GM18502 (cell line): ENCODE measurements around the gene PCNX1.
"Not testable (repeated sequence)": the region's sequence is repeated elsewhere in the genome, so short reads cannot be mapped to it uniquely, and the experiment has no call there.

Experiments
- ATAC-seq: cut with Tn5 transposase; IDR thresholded peaks from one replicate; pipeline ENCODE4 v1.9.1; 2021; ENCODE audit warnings: mild to moderate bottlenecking; ENCODE audit not compliant: unreplicated experiment, poor library complexity

PCNX1 gene

DNA sequence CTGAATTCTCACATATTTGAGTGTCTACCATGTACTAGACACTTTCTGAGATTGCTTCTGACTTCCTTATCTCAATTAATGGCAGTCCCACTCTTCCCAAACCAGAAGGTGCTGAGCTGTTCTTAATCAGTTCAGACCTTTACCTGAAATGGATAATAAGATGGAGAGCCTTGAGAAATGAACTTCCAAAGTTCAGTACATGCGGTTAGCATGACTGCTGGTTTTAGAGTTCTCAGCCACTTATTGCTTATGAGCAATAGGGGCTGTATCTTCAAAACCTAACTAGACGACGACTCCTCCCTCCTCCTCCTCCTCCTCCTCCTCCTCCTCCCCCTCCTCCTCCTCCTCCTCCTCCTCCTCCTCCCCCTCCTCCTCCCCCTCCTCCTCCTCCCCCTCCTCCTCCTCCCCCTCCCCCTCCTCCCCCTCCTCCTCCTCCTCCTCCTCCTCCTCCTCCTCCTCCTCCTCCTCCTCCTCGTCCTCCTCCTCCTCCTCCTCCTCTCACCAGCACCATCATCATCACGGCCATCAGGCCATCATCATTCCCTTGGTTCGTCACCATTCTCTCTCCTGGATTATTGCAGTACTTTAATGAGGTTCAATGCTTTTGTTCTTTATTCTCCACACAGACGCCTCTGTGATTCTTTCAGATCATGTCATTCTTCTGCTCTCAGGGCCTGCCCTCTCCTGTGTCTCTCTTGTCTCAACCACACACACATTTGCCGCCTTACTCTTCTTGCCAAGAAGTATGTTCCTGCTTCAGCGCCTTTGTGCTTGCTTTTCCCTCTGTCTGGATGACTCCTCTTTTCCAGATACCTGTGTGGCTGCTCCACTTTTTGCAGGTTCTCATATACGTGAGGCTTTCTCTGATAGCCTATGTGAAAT, 2.7 kb downstream of the PCNX1 start:
- no peak for ATAC-seq

DNA sequence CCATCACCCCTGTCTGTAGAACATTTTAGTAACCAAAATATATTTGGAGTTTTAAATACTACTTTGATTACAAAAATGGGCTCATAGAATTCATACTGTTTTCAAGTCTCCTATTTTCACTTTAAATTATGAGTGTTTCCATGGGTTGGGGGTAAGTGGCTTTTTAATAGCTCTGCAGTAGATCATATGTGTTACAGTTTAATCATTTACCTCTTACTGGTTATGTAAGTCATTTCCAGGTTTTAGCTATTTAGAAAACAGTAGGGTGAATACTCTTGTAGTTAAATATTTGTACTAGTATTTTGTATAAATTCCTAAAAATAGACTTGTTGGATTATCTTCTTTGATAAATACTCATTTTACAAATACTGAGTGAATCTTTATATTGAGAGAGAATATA, 8.2 kb downstream of the PCNX1 start:
- no peak for ATAC-seq

DNA sequence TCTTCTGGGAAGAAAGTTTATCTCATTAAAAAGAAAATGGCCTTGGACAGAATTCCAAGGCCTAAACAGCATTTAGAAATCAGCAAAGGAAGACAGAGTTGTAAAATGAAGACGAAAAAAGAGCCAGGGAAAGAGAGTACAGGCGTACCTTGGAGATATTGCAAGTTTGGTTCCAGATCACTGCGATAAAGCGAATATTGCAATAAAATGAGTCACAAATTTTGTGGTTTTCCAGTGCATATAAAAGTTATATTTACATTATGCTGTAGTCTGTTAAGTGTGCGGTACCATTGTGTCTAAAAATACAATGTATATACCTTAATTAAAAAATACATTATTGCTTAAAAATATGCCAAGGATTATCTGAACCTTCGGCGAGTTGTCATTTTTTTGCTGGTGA, 9.0 kb downstream of the PCNX1 start:
- ATAC-seq: no peak

DNA sequence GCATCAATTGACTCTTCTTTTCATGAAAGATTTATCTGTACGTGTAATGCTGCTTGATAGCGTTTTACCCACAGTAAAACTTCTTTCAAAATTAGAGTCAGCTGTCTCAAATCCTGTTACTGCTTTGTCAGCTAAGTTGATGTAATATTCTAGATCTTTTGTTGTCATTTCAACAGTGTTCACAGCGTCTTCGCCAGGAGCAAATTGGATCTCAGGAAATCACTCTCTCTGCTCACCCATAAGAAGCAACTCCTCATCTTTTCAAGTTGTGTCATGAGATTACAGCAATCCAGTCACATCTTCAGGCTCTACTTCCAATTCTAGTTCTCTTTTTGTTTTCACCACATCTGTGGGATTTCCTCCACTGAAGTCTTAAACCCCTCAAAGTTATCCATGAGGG, 9.5 kb downstream of the PCNX1 start:
- no peak for ATAC-seq

DNA sequence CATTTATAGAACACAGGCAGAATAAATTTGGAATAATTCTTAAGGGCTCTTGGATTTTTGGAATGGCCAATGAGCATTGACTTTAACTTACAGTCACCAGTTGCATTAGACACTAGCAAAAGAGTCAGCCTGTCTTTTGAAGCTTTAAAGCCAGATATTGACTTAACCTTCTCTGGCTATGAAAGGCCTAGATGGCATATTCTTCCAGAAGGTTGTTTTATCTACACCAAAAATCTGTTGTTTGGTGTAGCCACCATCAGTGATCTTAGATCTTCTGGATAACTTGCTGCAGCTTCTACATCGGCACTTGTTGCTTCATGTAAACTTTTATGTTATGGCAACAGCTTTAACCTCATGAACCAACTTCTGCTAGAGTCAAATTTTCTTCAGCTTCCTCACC, 10.4 kb downstream of the PCNX1 start:
- no peak for ATAC-seq

DNA sequence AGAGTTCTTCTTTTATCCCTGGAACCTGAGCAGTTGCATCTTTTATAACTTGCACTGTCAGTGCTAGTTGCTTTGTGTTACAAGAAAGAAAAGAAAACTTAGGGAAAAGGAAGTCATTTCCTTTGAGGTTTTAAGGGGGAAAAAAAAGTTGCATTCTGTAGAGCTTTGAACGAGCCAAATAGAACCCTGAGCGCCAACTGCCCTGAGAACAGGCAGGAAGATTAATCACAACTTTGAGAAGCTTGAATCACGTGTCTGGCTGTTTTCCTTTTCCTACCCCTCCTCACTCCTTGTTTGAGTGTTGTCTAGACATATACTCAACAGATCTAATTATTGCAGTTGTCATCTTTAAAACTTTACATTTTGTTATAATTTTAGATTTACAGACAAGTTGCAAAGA, 12.5 kb downstream of the PCNX1 start:
- no peak for ATAC-seq

DNA sequence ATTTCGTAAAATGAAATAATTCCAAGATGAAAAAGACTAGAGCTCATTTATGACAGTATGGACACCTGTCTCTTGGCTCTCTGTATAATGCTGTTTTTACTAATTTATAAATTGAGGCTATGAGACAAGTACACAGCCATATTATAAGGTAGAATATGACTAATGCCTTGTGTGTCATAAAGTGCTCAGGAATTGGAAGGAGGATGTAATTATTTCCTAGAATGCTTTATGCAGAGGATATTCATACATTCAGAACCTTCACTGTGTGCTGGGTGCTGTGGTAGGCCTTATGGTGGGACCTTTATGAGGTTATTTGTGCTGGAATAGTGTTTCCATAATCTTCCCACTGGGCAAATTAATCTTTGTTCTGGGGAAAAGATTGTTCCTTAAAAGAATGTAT, 13.3 kb downstream of the PCNX1 start:
- ATAC-seq: no peak

DNA sequence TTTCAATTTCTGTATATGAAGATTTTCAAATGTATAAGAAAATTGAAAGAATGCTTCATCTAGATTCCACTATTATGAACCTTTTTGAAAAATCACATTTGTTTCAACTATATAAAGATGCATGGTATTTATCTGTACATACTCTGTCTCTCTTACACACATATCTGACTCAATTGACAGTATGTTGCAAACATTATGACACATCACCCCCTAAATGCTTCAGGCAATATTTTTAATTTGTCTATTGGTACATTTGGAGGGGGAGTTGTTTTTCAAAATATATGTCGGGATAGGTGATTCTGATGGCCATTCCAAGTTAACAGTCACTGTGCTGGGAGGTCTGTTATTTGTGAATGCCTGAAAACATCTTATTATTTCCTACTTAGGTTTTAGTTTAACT, 14.4 kb downstream of the PCNX1 start:
- ATAC-seq: no peak

DNA sequence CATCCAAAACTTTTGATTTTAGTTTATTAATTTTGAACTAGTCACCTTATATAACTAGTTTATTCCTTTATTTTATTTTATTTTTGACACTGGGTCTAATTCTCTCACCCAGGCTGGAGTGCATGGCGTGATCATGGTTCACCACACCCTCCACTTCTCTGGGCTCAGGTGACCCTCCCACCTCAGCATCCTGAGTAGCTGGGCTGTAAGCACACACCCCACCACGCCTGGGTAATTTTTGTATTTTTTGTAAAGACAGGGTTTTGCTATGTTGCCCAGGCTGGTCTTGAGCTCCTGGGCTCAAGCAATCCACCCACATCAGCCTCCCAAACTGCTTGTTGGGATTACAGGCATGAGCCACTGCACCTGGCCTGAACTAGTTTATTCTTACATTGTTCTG, 17.3 kb downstream of the PCNX1 start:
- ATAC-seq: no peak

DNA sequence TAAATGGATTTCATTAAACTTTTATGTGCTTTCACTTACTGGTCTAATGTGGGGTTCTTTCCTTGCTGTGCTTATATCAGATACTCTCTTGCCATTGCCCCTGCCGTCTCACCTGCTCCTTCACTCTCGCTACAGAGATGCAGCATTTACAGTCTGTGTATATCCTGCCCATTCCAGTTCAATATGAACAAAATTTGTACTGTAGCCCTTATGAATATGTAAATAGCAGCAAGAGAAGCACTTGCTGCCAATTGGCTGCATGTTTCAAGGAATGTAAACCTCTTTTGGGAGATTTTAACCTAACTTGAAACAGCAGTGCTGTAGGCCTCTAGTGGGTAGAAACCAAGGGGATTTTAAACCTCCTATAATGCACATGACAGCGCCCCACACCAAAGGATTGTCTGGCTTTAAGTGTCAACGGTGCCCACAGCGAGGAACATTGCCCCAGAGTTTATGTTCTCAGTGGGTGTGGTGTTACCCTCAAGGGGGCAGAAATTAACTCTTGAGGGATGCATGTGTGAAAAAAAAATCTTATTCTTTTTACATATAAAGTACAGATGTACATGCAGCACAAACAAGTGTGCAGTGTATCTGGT, 19.1 kb downstream of the PCNX1 start:
- no peak for ATAC-seq

DNA sequence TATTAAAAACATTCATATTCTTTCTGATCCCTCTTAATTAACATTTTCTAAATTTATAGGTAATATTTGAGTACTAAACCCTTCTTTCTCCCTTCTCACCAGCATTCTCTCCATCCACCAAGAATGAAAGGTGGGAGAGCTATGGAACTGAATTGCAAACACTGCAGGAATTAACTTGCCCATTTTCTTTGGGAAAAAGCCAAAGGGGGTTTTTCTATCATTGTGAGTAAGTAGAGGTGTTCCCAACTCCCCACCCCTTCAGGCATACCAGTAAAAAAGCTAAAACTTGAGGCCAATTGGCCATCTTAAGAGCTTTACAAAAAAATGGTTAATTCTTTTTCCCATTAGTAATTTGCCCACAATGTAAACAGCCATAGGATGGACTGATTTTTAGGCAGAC, 23.7 kb downstream of the PCNX1 start:
- ATAC-seq: no peak

DNA sequence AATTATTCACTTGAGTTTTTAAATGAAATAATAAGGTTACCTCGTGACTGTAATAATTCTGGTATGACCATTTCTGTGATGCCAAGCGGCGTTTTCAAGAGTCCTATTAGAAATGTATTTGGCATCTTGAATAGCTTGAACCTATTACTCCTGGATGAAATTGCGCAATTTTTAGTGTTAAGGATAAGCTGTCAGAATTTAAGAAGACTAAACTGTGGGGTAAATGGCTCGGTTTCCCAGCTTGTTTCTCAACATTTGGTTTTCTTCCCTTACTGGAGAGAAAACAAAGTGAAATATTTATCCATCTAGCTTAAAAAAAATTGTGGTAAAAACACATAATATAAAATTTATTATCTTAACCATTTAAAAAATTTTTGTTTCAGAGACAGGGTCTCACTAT, 26.8 kb downstream of the PCNX1 start:
- no peak for ATAC-seq

DNA sequence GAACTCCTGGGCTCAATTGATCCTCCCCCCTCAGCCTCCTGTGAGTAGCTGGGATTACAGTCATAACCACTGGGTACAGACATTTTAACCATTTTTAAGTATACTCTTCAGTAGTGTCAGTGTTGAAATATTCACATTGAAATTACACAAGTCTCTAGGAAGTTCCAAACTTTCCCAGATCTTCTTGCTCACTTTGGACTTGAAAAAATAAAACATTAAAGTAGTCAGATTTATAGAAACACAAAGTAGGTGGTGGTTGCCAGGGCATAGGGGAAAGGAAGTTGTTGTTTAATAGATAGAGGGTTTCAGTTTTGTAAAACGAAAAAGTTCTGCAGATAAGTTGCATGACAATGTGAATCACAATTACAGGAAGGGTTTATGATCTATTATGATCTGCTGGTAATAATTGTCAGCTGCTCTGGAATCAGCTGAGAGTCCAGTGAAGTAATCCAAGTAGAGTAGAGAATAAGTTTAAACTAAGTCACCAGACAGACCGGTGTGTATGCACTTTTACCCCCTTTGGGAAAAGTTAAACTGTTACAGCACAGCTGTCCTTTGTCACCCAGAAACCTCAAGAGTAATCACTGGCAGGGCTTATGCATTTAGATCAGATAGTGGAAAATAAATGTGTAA, 27.4 kb downstream of the PCNX1 start:
- peak; percentile 70 for ATAC-seq

DNA sequence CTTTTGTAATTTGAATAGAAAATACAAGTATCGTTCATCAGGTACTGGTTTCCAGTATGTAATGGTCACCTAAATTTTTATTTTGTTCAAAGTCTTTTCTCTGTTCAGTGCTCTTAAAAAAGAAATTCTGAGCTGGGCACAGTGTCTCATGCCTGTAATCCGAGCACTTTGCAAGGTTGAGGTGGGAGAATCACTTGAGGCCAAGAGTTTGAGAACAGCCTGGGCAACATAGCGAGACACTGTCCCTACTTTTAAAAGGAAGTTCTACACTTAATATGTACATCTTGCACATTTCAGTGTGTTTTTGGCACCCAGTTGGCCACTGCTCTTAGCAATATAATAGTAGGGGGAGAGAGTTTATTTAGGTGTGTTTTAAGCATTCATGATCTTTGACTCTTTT, 27.9 kb downstream of the PCNX1 start:
- ATAC-seq: no peak

DNA sequence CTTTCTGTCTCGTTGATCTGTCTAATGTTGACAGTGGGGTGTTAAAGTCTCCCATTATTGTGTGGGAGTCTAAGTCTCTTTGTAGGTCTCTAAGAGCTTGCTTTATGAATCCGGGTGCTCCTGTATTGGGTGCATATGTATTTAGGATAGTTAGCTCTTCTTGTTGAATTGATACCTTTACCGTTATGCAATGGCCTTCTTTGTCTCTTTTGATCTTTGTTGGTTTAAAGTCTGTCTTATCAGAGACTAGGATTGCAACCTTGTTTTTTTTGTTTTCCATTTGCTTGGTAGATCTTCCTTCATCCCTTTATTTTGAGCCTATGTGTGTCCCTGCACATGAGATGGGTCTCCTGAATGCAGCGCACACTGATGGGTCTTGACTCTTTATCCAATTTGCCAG, 32.4 kb downstream of the PCNX1 start:
- ATAC-seq: not testable (repeated sequence)

DNA sequence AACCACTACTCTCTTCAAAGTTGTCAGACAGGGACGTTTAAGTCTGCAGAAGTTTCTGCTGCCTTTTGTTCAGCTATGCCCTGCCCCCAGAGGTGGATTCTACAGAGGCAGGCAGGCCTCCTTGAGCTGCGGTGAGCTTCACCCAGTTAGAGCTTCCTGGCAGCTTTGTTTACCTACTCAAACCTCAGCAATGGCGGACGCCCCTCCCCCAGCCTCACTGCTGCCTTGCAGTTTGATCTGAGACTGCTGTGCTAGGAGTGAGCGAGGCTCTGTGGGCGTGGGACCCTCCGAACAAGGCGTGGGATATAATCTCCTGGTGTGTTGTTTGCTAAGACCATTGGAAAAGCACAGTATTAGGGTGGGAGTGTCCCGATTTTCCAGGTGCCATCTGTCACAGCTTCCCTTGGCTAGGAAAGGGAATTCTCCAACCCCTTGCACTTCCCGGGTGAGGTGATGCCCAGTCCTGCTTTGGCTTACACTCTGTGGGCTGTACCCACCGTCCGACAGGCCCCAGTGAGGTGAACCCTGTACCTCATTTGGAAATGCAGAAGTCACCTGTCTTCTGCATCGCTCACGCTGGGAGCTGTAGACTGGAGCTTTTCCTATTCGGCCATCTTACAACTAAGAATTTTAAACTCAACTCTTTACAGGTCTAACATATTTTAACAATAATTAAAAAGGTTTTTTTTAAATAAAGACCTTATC, 34.5 kb downstream of the PCNX1 start:
- not testable (repeated sequence) for ATAC-seq

DNA sequence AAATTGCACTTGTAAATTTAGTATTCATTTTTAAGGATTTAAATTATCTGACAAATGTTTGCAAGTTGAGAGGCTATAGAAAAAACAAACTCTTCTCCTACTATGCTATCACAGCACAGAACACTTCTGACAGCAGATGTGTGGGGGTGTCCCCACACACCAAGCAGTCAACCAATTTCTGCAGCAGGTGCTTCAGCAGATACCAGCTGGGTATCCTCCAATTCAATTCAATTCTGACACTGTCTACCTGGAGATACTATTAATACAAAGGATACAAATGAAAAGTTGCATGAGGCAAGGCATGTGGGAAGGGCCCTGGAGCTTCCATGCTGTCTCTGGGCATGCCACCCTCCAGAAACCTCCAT, 35.1 kb downstream of the PCNX1 start:
- ATAC-seq: no peak

DNA sequence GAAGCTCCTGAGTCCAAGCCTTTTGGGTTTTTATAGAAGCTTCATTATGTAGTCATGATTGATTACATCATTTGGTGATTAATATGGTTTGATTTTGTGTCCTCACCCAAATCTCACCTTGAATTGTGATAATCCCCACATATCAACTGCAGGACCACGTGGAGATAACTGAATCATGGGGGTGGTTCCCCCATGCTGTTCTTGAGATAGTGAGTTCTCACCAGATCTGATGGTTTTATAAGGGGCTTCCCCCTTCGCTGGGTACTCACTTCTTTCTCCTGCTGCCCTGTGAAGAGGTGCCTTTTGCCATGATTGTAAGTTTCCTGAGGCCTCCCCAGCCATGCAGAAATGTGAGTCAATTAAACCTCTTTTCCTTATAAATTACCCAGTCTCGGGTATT, 35.5 kb downstream of the PCNX1 start:
- ATAC-seq: not testable (repeated sequence)

DNA sequence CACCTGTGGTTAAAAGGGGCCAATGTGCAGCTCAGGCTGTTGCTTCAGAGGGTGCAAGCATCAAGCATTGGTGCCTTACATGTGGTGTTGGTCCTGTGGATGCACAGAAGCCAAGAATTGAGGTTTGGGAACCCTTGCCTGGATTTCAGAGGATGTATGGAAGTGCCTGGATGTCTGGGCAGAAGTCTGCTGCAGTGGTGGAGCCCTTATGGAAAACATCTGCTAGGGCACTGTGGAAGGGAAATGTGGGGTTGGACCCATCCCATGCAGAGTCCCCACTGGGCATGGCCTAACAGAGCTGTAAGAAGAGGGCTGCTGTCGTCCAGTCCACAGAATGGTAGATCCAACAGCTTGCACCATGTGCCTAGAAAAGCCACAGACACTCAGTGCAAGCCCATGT, 36.6 kb downstream of the PCNX1 start:
- no peak for ATAC-seq

DNA sequence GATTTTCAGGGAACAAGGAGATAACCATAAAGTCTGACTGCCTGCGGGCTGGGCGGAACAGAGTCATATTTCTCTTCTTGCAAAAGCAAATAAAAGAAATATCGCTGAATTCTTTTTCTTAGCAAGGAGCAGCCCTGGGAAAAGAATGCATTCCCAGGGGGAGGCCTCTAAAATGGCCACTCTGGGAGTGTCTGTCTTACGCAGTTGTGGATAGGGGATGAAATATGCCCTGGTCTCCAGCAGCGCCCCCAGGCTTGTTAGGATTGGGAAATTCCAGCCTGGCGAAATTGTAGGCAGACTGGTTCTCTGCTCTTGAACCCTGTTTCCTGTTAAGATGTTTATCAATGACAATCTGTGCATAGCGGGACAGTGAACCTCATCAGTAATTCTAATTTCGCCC, 40.5 kb downstream of the PCNX1 start:
- ATAC-seq: no peak

DNA sequence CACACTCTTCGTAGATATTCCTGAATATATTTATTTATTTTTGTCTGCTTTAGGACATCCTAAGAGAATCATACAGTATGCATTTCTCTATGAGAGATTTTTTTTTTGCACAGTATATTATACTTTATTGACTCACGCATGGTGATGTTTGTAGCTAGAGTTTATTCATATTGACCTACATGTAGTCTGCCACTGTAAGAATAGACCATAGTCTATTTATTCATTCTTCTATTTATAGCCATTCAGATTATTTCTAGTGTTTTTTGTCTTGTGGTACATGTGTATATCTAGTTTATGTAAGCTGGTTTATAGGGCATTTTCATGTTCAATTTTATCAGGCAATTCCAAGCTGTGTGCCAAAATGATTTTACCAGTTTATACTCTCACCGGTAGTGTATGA, 45.2 kb downstream of the PCNX1 start:
- no peak for ATAC-seq
